AG09319 (cell line): ENCODE data around the gene MRPL4.

Source experiments
- DNase-seq: peaks from one replicate; pipeline ENCODE4 v3.0.0-alpha.2; 2010; ENCODE audit warnings: low read depth; ENCODE audit errors: extremely low read depth
- CTCF ChIP-seq: IDR thresholded peaks from 2 replicates; pipeline ENCODE4 v1.5.1; 2011; ENCODE audit warnings: low read depth, mild to moderate bottlenecking, inconsistent platforms, low read length, moderate library complexity

The MRPL4 gene

GRCh38 chr19:10268071-10268470 lies 16.1 kb downstream of the MRPL4 start:
- DNase-seq: no peak
- no peak for TF ChIP-seq CTCF

GRCh38 chr19:10269333-10270179 lies 17.5 kb downstream of the MRPL4 start:
- TF ChIP-seq CTCF: peak; percentile 94
- no peak for DNase-seq

- DNase-seq: no peak
- no peak for TF ChIP-seq CTCF
Observed at GRCh38 chr19:10270180-10270615, 18.2 kb downstream of the MRPL4 start.

- no peak for TF ChIP-seq CTCF
- DNase-seq: no peak
Observed at GRCh38 chr19:10270616-10271394, 18.8 kb downstream of the MRPL4 start, which contains the start of gene ICAM1. Gene ICAM1 (plus strand): TSS chr19:10271120. CDS start chr19:10271160, 40 bp downstream.

- no peak for TF ChIP-seq CTCF
- DNase-seq: no peak
Observed at GRCh38 chr19:10271543-10272086, 19.6 kb downstream of the MRPL4 start.

GRCh38 chr19:10274589-10274988 lies 22.6 kb downstream of the MRPL4 start:
- TF ChIP-seq CTCF: no peak
- DNase-seq: no peak
